IgD-negative memory B cell (primary cell): Measurements from ENCODE around the gene CDH20. TPM values are rescaled to one million over a fixed set of nuclear protein-coding genes. Genes with fewer than 3 reads are reported as not detected.

Experiments
- H3K27ac Mint-ChIP-seq, 3 donors: one replicate each; pipeline ENCODE4 v1.8.0; 2020 to 2022; ENCODE audit warnings: mild to moderate bottlenecking in 3 of 3, mixed read lengths in 3 of 3, moderate library complexity in 1 of 3
- H3K27me3 Mint-ChIP-seq: one replicate; pipeline ENCODE4 v1.8.0; 2021; ENCODE audit warnings: mixed read lengths
- H3K36me3 Mint-ChIP-seq: one replicate; pipeline ENCODE4 v1.8.0; 2020; ENCODE audit warnings: mild to moderate bottlenecking, mixed read lengths
- H3K4me1 Mint-ChIP-seq, 3 donors: one replicate each; pipeline ENCODE4 v1.8.0; 2020 to 2022; ENCODE audit warnings: mixed read lengths in 3 of 3, mild to moderate bottlenecking in 1 of 3
- H3K4me3 Mint-ChIP-seq, 4 donors: one replicate each; pipeline ENCODE4 v1.8.0; 2020 to 2022; ENCODE audit warnings: mild to moderate bottlenecking in 4 of 4, mixed read lengths in 4 of 4, moderate library complexity in 3 of 4
- H3K9me3 Mint-ChIP-seq, 3 donors: one replicate each; pipeline ENCODE4 v1.8.0; 2020 to 2021; ENCODE audit warnings: mixed read lengths in 3 of 3, mild to moderate bottlenecking in 1 of 3
- polyA plus RNA-seq: library from polyadenylated mRNA; unstranded; fragments of 300-500 nt; fragmentation: Illumina TruSeq; gene quantifications from one replicate; pipeline ENCODE4 v1.2.3, GENCODE V29; 2021

CDH20 gene
- polyA plus RNA-seq, 1 donor from 2014 or later, result not detected

GRCh38 chr18:61496374-61496773, 163.1 kb downstream of the CDH20 start:
- H3K36me3 Mint-ChIP-seq, result no peaks in the 10 kb centered on the region
- no peaks in the 10 kb centered on the region for H3K9me3 Mint-ChIP-seq
- H3K4me3 Mint-ChIP-seq, result no peak overlapping the region
- no peaks in the 10 kb centered on the region for H3K27me3 Mint-ChIP-seq
- no peak overlapping the region for H3K27ac Mint-ChIP-seq
- no peaks in the 10 kb centered on the region for H3K4me1 Mint-ChIP-seq

- no peaks in the 10 kb centered on the region for H3K27me3 Mint-ChIP-seq
- H3K9me3 Mint-ChIP-seq, result no peaks in the 10 kb centered on the region
- H3K36me3 Mint-ChIP-seq, result no peaks in the 10 kb centered on the region
- no peaks in the 10 kb centered on the region for H3K4me1 Mint-ChIP-seq
- H3K4me3 Mint-ChIP-seq, result no peak overlapping the region
- no peak overlapping the region for H3K27ac Mint-ChIP-seq
Measured at GRCh38 chr18:61497422-61497821, 164.2 kb downstream of the CDH20 start.

- H3K27ac Mint-ChIP-seq, result no peak overlapping the region
- peaks cover 2% of the 10 kb centered on the region for H3K36me3 Mint-ChIP-seq
- no peaks in the 10 kb centered on the region for H3K9me3 Mint-ChIP-seq
- H3K27me3 Mint-ChIP-seq, result no peaks in the 10 kb centered on the region
- H3K4me1 Mint-ChIP-seq, result peaks cover 0 to 1% (median 0%) of the 10 kb centered on the region in 3 donors
- H3K4me3 Mint-ChIP-seq, result no peak overlapping the region
Measured at GRCh38 chr18:61502472-61502871, 169.2 kb downstream of the CDH20 start.

- no peak overlapping the region for H3K4me3 Mint-ChIP-seq
- peaks cover 0 to 4% (median 0%) of the 10 kb centered on the region in 3 donors for H3K9me3 Mint-ChIP-seq
- peaks cover 2% of the 10 kb centered on the region for H3K36me3 Mint-ChIP-seq
- H3K4me1 Mint-ChIP-seq, result peaks cover 0 to 1% (median 0%) of the 10 kb centered on the region in 3 donors
- no peaks in the 10 kb centered on the region for H3K27me3 Mint-ChIP-seq
- H3K27ac Mint-ChIP-seq, result no peak overlapping the region
Measured at GRCh38 chr18:61503688-61504087, 170.5 kb downstream of the CDH20 start.

- no peak overlapping the region for H3K27ac Mint-ChIP-seq
- no peaks in the 10 kb centered on the region for H3K4me1 Mint-ChIP-seq
- peaks cover 0 to 3% (median 0%) of the 10 kb centered on the region in 3 donors for H3K9me3 Mint-ChIP-seq
- H3K4me3 Mint-ChIP-seq, result no peak overlapping the region
- no peaks in the 10 kb centered on the region for H3K27me3 Mint-ChIP-seq
- peaks cover 2% of the 10 kb centered on the region for H3K36me3 Mint-ChIP-seq
Measured at GRCh38 chr18:61528961-61529360, 195.7 kb downstream of the CDH20 start.

DNA sequence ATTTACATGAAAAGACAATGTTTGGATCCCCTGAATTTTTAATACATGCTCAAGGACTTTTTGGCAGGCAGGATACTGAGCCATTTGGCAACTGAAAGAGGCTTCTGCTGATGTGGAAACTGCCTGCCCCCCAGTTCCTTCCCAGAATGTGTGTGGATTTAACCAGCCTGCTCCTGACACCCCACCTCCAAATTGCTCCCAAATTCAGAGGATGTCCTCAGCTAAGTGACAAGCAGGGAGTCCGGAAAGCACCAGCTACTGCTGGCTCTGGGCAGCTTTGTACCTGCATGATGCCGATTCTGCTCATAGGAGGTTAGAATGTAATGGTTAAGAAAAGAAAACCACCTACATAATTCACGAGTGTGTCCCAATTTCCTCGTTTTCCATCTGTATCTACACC, 197.5 kb downstream of the CDH20 start:
- H3K27me3 Mint-ChIP-seq, result no peaks in the 10 kb centered on the region
- H3K4me1 Mint-ChIP-seq, result no peaks in the 10 kb centered on the region
- H3K27ac Mint-ChIP-seq, result no peak overlapping the region
- no peak overlapping the region for H3K4me3 Mint-ChIP-seq
- H3K36me3 Mint-ChIP-seq, result peaks cover 2% of the 10 kb centered on the region
- H3K9me3 Mint-ChIP-seq, result no peaks in the 10 kb centered on the region

DNA sequence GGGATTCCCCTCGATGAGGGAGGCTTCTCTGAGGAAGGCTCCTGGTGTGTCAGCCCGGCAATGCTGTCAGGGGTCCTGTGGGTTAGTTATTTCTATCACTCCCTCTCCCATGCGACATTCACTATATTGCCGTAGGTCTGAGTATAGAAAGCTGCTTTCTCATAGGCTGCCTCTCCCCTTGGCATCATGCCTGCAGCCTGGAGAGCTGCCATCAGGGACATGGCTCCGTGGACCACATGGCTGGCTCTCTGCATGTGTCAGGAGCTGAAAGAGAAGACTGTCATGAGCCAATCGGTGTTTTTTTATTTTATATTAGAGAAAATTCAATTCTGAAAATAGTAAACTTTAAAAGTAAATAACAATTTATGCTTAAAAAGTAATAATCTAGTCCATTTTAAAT, 198.0 kb downstream of the CDH20 start:
- no peaks in the 10 kb centered on the region for H3K27me3 Mint-ChIP-seq
- H3K4me1 Mint-ChIP-seq, result no peaks in the 10 kb centered on the region
- H3K36me3 Mint-ChIP-seq, result peaks cover 2% of the 10 kb centered on the region
- H3K4me3 Mint-ChIP-seq, result no peak overlapping the region
- no peaks in the 10 kb centered on the region for H3K9me3 Mint-ChIP-seq
- no peak overlapping the region for H3K27ac Mint-ChIP-seq

DNA sequence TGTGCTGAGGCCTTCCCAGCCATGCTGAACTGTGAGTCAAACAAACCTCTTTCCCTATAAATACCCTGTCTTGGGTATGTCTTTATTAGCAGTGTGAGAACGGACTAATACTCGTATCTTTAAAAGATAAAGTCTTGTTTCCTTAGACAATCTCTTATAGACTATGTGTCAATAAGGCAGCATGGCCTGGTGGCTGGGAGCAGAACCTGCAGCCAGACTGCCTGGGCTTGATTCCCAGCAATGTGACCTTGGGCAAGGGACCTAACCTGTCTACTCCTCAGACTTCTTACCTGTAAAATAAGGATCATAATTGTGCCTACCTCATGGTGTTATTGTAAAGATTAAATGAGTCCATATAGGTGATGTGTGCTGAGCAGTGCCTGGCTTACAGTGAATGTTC, 198.7 kb downstream of the CDH20 start:
- Mint-ChIP-seq H3K4me1 (no peaks in the 10 kb centered on the region), H3K9me3 (no peaks in the 10 kb centered on the region), H3K27me3 (no peaks in the 10 kb centered on the region), H3K36me3 (peaks cover 2% of the 10 kb centered on the region), H3K27ac (no peak overlapping the region), H3K4me3 (no peak overlapping the region)

DNA sequence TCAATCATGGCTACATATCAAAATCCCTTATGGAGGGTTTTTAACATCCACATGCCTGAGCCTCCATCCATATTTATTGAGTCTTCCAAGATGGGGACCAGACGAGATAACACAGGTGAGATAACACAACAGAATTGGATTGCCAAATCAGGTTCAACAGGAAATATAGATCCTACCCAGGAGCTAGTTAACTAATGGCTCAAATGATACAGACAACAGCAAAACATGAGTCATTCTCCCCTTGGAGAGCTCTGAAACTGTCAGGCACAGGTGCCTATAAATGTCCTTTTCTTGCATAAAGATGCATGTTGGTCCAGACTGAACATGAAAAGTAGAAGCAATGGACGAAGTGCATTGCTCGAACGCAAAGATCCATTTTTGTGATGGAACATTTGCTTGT, 202.2 kb downstream of the CDH20 start:
- peaks cover 0 to 2% (median 0%) of the 10 kb centered on the region in 3 donors for H3K9me3 Mint-ChIP-seq
- no peaks in the 10 kb centered on the region for H3K36me3 Mint-ChIP-seq
- no peaks in the 10 kb centered on the region for H3K4me1 Mint-ChIP-seq
- no peak overlapping the region for H3K27ac Mint-ChIP-seq
- H3K4me3 Mint-ChIP-seq, result no peak overlapping the region
- H3K27me3 Mint-ChIP-seq, result peaks cover 2% of the 10 kb centered on the region

DNA sequence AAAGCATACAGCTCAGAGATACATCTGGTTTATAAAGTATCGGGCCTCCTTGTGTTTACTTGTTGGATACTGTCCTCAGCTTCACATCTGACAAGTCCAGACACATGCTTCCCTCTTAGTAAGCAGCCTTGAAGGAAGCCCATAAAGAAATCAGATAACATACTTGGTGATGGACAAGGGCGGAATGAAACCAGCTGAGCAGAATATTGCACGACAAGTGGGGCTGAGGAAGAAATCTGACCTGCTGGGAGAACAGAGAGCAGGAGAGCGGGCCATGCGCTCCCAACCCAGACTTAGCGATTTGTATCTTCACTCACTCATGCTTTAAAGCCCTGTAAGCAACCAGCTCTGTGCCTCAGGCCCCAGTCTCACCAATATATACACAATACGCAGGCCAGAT, 208.4 kb downstream of the CDH20 start:
- no peak overlapping the region for H3K27ac Mint-ChIP-seq
- no peak overlapping the region for H3K4me3 Mint-ChIP-seq
- H3K4me1 Mint-ChIP-seq, result no peaks in the 10 kb centered on the region
- peaks cover 0 to 2% (median 2%) of the 10 kb centered on the region in 3 donors for H3K9me3 Mint-ChIP-seq
- H3K36me3 Mint-ChIP-seq, result no peaks in the 10 kb centered on the region
- H3K27me3 Mint-ChIP-seq, result peaks cover 2% of the 10 kb centered on the region

DNA sequence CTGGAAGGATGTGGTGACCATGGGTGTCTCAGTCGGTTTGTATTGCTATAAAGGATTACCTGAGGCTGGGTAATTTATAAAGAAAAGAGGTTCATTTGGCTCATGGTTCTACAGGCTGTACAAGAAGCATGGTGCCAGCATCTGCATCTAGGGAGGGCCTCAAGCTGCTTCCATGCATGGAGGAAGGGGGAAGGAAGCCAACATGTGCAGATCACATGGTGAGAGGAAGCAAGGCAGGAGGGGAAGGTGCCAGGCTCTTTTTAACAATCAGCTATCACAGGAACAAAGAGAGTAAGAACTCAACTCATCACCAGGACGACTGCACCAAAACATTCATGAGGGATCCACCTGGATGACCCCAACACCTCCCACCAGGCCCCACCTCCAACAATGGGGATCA, 209.4 kb downstream of the CDH20 start:
- Mint-ChIP-seq H3K36me3 (no peaks in the 10 kb centered on the region), H3K27ac (no peak overlapping the region), H3K27me3 (peaks cover under 1% of the 10 kb centered on the region)

GRCh38 chr18:61543518-61543917, 210.3 kb downstream of the CDH20 start:
- no peak overlapping the region for H3K27ac Mint-ChIP-seq
- no peaks in the 10 kb centered on the region for H3K4me1 Mint-ChIP-seq
- H3K4me3 Mint-ChIP-seq, result no peak overlapping the region
- H3K27me3 Mint-ChIP-seq, result no peaks in the 10 kb centered on the region
- H3K9me3 Mint-ChIP-seq, result peaks cover 0 to 2% (median 0%) of the 10 kb centered on the region in 3 donors
- H3K36me3 Mint-ChIP-seq, result no peaks in the 10 kb centered on the region

More for the DNA sequence above, 209.4 kb downstream of the CDH20 start:
- Mint-ChIP-seq H3K9me3 (peaks cover 0 to 2% (median 2%) of the 10 kb centered on the region in 3 donors), H3K4me3 (no peak overlapping the region), H3K4me1 (no peaks in the 10 kb centered on the region)

DNA sequence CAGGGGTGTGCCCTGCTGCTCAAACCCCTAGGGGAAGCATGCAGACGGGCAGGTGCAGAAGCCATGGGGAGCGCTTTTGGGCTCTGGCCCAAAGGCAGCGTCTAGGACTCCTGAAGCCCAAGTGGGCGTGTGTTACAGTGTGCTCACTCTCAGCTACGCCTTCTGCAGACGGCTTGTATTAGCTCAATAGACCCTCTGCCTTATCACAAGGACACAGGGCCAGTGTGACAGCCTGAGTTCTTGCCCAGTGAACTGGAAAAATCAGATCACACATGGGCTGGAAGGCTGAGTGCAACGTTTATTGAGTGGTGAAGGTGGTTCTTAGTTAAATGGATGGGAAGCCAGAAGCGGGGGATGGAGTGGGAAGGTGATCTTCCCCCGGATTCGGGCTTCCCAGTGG, 210.9 kb downstream of the CDH20 start:
- no peak overlapping the region for H3K27ac Mint-ChIP-seq
- no peak overlapping the region for H3K4me3 Mint-ChIP-seq
- H3K4me1 Mint-ChIP-seq, result no peaks in the 10 kb centered on the region
- no peaks in the 10 kb centered on the region for H3K27me3 Mint-ChIP-seq
- H3K9me3 Mint-ChIP-seq, result peaks cover 0 to 2% (median 0%) of the 10 kb centered on the region in 3 donors
- H3K36me3 Mint-ChIP-seq, result no peaks in the 10 kb centered on the region

DNA sequence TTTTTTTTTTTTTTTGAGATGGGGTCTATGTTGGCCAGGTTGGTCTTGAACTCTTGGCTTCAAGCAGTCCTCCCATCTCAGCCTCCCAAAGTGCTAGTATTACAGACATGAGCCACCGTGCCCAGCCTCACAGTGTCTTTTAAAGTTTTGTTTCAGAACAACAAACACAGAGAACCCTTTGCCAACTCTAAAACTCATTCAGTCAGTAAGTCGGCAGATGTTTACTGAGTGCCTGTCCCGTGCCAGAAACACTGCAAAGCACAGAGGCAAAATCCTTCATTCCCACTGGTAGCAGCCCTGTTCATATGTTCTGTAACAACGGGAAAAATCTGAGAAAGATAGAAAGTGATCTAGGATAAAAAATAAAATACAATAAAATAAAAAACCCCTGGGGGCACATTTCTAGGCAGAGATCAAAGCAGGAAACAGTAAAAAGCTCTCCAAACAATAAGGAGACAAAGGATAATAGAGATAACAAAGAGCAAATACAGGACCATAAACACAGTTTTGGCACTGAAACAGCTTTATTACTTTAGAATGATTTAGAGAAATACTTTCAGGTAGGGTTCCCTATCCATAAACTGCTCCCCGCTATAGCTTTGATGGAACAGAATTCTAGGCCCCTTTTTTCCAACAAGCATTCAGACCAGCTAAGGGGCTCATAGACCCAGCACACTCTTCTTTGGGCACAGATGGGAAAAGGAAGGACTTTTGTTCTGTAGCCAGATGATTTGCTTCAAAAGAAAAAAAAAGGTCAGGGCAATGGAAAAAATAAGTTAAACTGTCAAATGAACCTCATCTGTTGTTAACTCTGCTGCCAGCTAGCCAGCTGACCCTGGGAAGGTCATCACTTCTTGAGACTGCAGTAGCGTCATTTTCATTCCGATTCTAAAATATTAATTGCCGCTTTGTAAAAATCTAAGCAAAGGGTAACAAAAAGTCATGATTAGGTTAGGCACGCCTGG, 212.3 kb downstream of the CDH20 start:
- Mint-ChIP-seq H3K4me3 (no peak overlapping the region), H3K4me1 (no peaks in the 10 kb centered on the region), H3K27me3 (peaks cover 5% of the 10 kb centered on the region), H3K36me3 (no peaks in the 10 kb centered on the region), H3K9me3 (peaks cover 0 to 2% (median 0%) of the 10 kb centered on the region in 3 donors), H3K27ac (no peak overlapping the region)

DNA sequence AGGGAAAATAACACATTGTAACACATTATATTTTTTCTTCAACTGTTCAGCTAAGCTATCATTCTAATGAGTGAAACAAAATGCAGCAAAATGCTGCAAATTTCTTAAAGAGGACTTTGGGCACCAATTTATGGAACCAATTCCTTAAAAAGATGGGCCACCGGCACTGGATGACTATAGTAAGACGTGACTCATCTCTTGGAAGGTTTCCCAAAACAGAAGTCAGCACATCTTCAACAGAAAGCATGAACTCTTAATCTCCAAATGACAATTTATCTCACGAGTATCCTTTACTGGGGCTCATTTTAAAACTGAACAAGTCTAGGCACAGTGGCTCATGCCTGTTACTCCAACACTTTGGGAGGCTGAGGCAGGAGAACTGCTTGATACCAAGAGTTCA, 213.4 kb downstream of the CDH20 start:
- H3K4me1 Mint-ChIP-seq, result no peaks in the 10 kb centered on the region
- H3K27ac Mint-ChIP-seq, result no peak overlapping the region

DNA sequence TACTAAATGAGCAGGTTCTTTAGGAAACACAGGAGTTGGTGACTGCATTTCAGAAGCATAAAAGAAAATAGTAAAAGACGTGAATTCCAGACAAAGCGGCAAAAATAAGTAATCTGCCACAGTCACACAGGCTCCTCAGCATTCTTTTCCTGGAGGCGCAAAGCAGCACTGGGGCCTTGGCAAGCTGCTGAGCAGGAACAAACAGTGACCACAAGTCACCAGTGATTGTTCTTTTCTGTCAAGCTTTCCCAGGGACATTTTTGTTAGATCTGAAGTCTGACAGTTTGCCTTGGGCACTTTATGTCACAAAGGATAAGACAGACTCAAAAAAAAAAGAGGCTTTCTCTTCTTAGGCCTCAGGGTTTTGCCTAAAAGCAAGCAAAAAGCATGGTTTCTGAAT, 216.2 kb downstream of the CDH20 start:
- H3K27ac Mint-ChIP-seq, result no peak overlapping the region

More for the DNA sequence above, 213.4 kb downstream of the CDH20 start:
- Mint-ChIP-seq H3K36me3 (no peaks in the 10 kb centered on the region), H3K4me3 (no peak overlapping the region), H3K27me3 (peaks cover 5% of the 10 kb centered on the region), H3K9me3 (peaks cover 0 to 2% (median 0%) of the 10 kb centered on the region in 3 donors)

More for the DNA sequence above, 216.2 kb downstream of the CDH20 start:
- Mint-ChIP-seq H3K9me3 (no peaks in the 10 kb centered on the region), H3K36me3 (no peaks in the 10 kb centered on the region), H3K27me3 (peaks cover 5% of the 10 kb centered on the region), H3K4me1 (no peaks in the 10 kb centered on the region), H3K4me3 (no peak overlapping the region)
